NCI-H524 (cell line): ENCODE measurements around the gene COL11A2.

Experiments
- DNase-seq, 2 experiments: peaks; one replicate each; lab custom pipeline; 2025; lab: John Stamatoyannopoulos, UW

Gene COL11A2

GRCh38 chr6:33192671-33193602 is 670 bp upstream of the COL11A2 start:
- DNase-seq: peak in 1 of 2 experiments; percentile 29

GRCh38 chr6:33191383-33192104 is 723 bp downstream of the COL11A2 start:
- no peak for DNase-seq

- DNase-seq: no peak
Measured at GRCh38 chr6:33190504-33191107, 1.7 kb downstream of the COL11A2 start.

- DNase-seq: no peak
Measured at GRCh38 chr6:33189625-33190448, 2.4 kb downstream of the COL11A2 start.

- no peak for DNase-seq
Measured at GRCh38 chr6:33189164-33189563, 3.1 kb downstream of the COL11A2 start.

- DNase-seq: no peak
Measured at GRCh38 chr6:33187809-33188208, 4.5 kb downstream of the COL11A2 start.

GRCh38 chr6:33185654-33186187 is 6.5 kb downstream of the COL11A2 start:
- DNase-seq: no peak

GRCh38 chr6:33185190-33185589 is 7.1 kb downstream of the COL11A2 start:
- DNase-seq: no peak

- DNase-seq: no peak
Measured at GRCh38 chr6:33183071-33183683, 9.1 kb downstream of the COL11A2 start.

- no peak for DNase-seq
Measured at GRCh38 chr6:33181141-33181540, 11.1 kb downstream of the COL11A2 start.

- DNase-seq: no peak
Measured at GRCh38 chr6:33178755-33179475, 13.4 kb downstream of the COL11A2 start.

GRCh38 chr6:33177552-33178446 is 14.5 kb downstream of the COL11A2 start:
- DNase-seq: no peak

GRCh38 chr6:33176906-33177305 is 15.4 kb downstream of the COL11A2 start:
- DNase-seq: no peak

- DNase-seq: no peak
Measured at GRCh38 chr6:33175436-33176069, 16.7 kb downstream of the COL11A2 start.

GRCh38 chr6:33174784-33175183 is 17.5 kb downstream of the COL11A2 start:
- DNase-seq: no peak

GRCh38 chr6:33173535-33174180 is 18.6 kb downstream of the COL11A2 start:
- DNase-seq: no peak

GRCh38 chr6:33172688-33173534 is 19.4 kb downstream of the COL11A2 start:
- DNase-seq: peak in 1 of 2 experiments; percentile 18
